HepG2 (cell line): ENCODE data around the gene PEX10.

Experiments used
- CHD2 ChIP-seq: IDR thresholded peaks from 2 replicates; pipeline ENCODE4 v1.6.1; 2011; ENCODE audit warnings: low read depth, low read length, improper control_type of control experiment
- CTCF ChIP-seq: sonication (generic); formaldehyde crosslinking; IDR thresholded peaks from 2 replicates; pipeline ENCODE4 v1.5.0; 2020; ENCODE audit warnings: mild to moderate bottlenecking, missing genetic modification reagents, moderate library complexity
- NFIC ChIP-seq: IDR thresholded peaks from 2 replicates; pipeline ENCODE4 v1.6.1; 2012; ENCODE audit warnings: mild to moderate bottlenecking, low read length, inconsistent platforms
- POLR2A ChIP-seq, 2 experiments: IDR thresholded peaks; 2 replicates each; pipeline ENCODE4 v1.6.1; 2011; ENCODE audit warnings: low read depth in 2 of 2, low read length in 2 of 2, mild to moderate bottlenecking in 1 of 2, moderate library complexity in 1 of 2; ENCODE audit not compliant: insufficient read depth in 1 of 2
- SRSF4 ChIP-seq: fragments of 200-400 bp; formaldehyde crosslinking; IDR thresholded peaks from one replicate; pipeline ENCODE4 v1.6.1; 2018; ENCODE audit warnings: mild to moderate bottlenecking, low read depth, low read length, moderate library complexity; ENCODE audit not compliant: poor library complexity, severe bottlenecking
- ZBTB20 ChIP-seq: sonication (generic); formaldehyde crosslinking; IDR thresholded peaks from 2 replicates; pipeline ENCODE4 v1.8.1; 2023; ENCODE audit warnings: missing genetic modification reagents, low read depth, mild to moderate bottlenecking, borderline replicate concordance
- ZNF629 ChIP-seq: sonication (generic); formaldehyde crosslinking; conservative IDR thresholded peaks from 2 replicates; pipeline ENCODE4 v1.5.0; 2020; ENCODE audit warnings: missing genetic modification reagents
- TF ChIP-seq, protein P1 (sequence below): sonication (generic); formaldehyde crosslinking; IDR thresholded peaks from 2 replicates; pipeline ENCODE4 v1.4.0; 2020; ENCODE audit warnings: missing genetic modification reagents

DNA sequence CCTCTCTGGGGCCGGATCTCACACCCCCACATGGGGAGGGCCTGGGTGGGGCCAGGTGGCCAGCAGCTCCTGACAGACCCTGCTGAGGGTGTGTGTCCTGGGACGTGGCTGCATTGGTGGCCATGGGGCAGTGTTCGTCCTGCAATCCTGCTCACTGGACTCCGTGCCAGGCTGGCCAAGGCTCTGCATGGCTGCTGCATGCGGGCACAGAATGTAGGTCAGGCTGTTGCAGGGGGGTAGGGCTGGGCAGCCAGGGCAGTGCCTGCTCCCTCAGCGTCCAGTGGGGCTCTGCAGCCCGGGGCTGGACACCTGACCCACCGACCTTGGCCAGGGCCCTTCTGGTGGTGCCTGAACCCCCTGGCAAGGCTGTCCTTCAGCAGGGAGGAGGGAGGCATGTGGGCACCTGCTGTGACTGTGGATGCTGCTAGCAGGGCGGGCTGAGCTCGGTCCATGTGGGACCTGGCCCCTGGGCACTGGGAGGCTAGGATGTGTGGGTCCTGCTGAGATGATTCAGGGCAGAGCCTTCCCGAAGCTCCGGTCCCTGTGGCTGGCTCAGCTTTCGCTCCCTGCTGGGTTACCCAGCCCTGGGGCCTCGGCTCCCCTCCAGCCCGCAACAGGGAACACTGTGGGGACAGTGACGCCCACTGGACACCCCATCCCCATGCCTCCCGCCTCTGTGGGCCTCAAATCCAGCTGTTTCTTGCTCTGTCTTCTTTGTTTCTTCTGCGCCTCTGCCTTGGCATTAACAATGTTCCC, 48.8 kb upstream of the PEX10 start:
- TF ChIP-seq NFIC (no peak), POLR2A (IDR thresholded peaks at IDR 0.05; ENCODE audit: insufficient read depth in 1 of 2, low read depth in 2 of 2, low read length in 2 of 2) (no peak), CTCF (CRISPR knock-in tag) (no peak), SRSF4 (no peak), CHD2 (no peak), ZNF629 (CRISPR knock-in tag) (no peak), ZBTB20 (CRISPR knock-in tag) (no peak)
- TF ChIP-seq, protein P1, sequence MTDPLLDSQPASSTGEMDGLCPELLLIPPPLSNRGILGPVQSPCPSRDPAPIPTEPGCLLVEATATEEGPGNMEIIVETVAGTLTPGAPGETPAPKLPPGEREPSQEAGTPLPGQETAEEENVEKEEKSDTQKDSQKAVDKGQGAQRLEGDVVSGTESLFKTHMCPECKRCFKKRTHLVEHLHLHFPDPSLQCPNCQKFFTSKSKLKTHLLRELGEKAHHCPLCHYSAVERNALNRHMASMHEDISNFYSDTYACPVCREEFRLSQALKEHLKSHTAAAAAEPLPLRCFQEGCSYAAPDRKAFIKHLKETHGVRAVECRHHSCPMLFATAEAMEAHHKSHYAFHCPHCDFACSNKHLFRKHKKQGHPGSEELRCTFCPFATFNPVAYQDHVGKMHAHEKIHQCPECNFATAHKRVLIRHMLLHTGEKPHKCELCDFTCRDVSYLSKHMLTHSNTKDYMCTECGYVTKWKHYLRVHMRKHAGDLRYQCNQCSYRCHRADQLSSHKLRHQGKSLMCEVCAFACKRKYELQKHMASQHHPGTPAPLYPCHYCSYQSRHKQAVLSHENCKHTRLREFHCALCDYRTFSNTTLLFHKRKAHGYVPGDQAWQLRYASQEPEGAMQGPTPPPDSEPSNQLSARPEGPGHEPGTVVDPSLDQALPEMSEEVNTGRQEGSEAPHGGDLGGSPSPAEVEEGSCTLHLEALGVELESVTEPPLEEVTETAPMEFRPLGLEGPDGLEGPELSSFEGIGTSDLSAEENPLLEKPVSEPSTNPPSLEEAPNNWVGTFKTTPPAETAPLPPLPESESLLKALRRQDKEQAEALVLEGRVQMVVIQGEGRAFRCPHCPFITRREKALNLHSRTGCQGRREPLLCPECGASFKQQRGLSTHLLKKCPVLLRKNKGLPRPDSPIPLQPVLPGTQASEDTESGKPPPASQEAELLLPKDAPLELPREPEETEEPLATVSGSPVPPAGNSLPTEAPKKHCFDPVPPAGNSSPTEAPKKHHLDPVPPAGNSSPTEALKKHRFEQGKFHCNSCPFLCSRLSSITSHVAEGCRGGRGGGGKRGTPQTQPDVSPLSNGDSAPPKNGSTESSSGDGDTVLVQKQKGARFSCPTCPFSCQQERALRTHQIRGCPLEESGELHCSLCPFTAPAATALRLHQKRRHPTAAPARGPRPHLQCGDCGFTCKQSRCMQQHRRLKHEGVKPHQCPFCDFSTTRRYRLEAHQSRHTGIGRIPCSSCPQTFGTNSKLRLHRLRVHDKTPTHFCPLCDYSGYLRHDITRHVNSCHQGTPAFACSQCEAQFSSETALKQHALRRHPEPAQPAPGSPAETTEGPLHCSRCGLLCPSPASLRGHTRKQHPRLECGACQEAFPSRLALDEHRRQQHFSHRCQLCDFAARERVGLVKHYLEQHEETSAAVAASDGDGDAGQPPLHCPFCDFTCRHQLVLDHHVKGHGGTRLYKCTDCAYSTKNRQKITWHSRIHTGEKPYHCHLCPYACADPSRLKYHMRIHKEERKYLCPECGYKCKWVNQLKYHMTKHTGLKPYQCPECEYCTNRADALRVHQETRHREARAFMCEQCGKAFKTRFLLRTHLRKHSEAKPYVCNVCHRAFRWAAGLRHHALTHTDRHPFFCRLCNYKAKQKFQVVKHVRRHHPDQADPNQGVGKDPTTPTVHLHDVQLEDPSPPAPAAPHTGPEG (CRISPR knock-in tag), result no peak
